NCI-H524 (cell line): Measurements from ENCODE around the gene SAG.
"Not testable (repeated sequence)": the region's sequence is repeated elsewhere in the genome, so short reads cannot be mapped to it uniquely, and the experiment has no call there.

ENCODE experiments used
- DNase-seq, 2 experiments: peaks; one replicate each; lab custom pipeline; 2025; lab: John Stamatoyannopoulos, UW

Gene SAG

GRCh38 chr2:233331536-233331935 lies 23.9 kb downstream of the SAG start:
- DNase-seq: no peak

GRCh38 chr2:233332125-233332524 lies 24.5 kb downstream of the SAG start:
- no peak for DNase-seq

- DNase-seq: no peak
These were observed 27.3 kb downstream of the SAG start for GRCh38 chr2:233334915-233335314.

- DNase-seq: not testable (repeated sequence)
These were observed 28.5 kb downstream of the SAG start for GRCh38 chr2:233336091-233336490.

- no peak for DNase-seq
These were observed 28.9 kb downstream of the SAG start for GRCh38 chr2:233336541-233336940.

- DNase-seq: peak; percentile 38 to 77
These were observed 30.4 kb downstream of the SAG start for GRCh38 chr2:233338046-233338445.

GRCh38 chr2:233338812-233339368 lies 31.3 kb downstream of the SAG start:
- no peak for DNase-seq

- DNase-seq: no peak
These were observed 31.8 kb downstream of the SAG start for GRCh38 chr2:233339427-233339826.

- no peak for DNase-seq
These were observed 33.7 kb downstream of the SAG start for GRCh38 chr2:233341296-233341695.

GRCh38 chr2:233342301-233342700 lies 34.7 kb downstream of the SAG start:
- DNase-seq: peak; percentile 25 to 79

- DNase-seq: no peak
These were observed 35.6 kb downstream of the SAG start for GRCh38 chr2:233343171-233343705.

- no peak for DNase-seq
These were observed 38.8 kb downstream of the SAG start for GRCh38 chr2:233346376-233346775.

- no peak for DNase-seq
These were observed 39.3 kb downstream of the SAG start for GRCh38 chr2:233346930-233347329.

- DNase-seq: peak in 1 of 2 experiments; percentile 27
These were observed 41.7 kb downstream of the SAG start for GRCh38 chr2:233349005-233349998.

GRCh38 chr2:233350708-233351107 lies 43.1 kb downstream of the SAG start:
- DNase-seq: peak in 1 of 2 experiments; percentile 67

- no peak for DNase-seq
These were observed 43.8 kb downstream of the SAG start for GRCh38 chr2:233351423-233351822.

- no peak for DNase-seq
These were observed 44.7 kb downstream of the SAG start for GRCh38 chr2:233352141-233352842.

GRCh38 chr2:233353101-233353768 lies 45.6 kb downstream of the SAG start:
- no peak for DNase-seq

GRCh38 chr2:233353769-233354499 lies 46.3 kb downstream of the SAG start, which contains the start of gene DGKD:
TSS of gene DGKD (plus strand) at chr2:233354494. CDS start at chr2:233354519, 25 bp downstream.
- DNase-seq: peak in 1 of 2 experiments; percentile 64

- DNase-seq: no peak
These were observed 46.9 kb downstream of the SAG start for GRCh38 chr2:233354500-233354924.
